ENCODE data around the gene TET3. TPM values are rescaled to one million over a fixed set of nuclear protein-coding genes. Genes with fewer than 3 reads are reported as not detected.

The TET3 gene
- total and polyA plus RNA-seq, 2 of the 8 experiments (the other 6 are each of a cell fraction or from before 2014, with no cell fraction given), result 4.5 to 21.1 TPM

DNA sequence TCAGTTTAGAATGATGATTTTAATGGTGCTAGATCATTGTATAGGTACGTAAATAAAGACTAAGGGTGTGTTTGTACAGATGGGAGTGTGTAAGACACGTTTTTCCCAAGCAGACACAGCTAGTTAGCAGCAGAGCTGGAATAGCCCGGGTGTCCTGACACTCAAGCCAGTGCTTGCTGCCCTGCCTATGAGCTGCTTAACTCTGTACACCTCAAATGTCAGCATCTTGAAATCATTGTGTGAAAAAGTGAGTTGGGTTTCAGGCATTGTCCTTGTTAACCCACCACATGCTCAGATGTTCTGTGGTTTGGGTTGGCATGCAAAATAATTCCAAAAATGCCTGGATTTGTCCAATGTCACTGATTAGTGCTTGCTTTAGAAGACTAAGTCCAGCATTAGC lies 13.0 kb upstream of the TET3 start:
- H3K4me3 ChIP-seq (ENCODE audit: extremely low read depth in 1 of 4, insufficient read depth in 2 of 4, low read depth in 3 of 4, low read length in 4 of 4), result no peak overlapping the region
- no peaks in the 10 kb centered on the region for H3K79me2 ChIP-seq (ENCODE audit: control insufficient read depth in 1 of 2, insufficient read depth in 2 of 2, low read length in 2 of 2)
- H2BK15ac ChIP-seq (ENCODE audit: low read length), result no peak overlapping the region
- POLR2A ChIA-PET (ENCODE audit: partially characterized antibody), result interaction anchor here (1.2 to 1.4 kb wide), 2 partner anchors 16 to 59 kb away, joined by 3 to 4 read pairs; no protein-coding TSS in a partner anchor
- no peak overlapping the region for H4K91ac ChIP-seq (replicated peaks; ENCODE audit: insufficient read length, low read length)
- H3K9me3 ChIP-seq (ENCODE audit: insufficient read depth in 2 of 2, low read depth in 1 of 2, low read length in 1 of 2), result no peaks in the 10 kb centered on the region
- H2BK120ac ChIP-seq (replicated peaks; ENCODE audit: low read depth, low read length), result no peak overlapping the region
- H2BK20ac ChIP-seq (ENCODE audit: low read length), result no peak overlapping the region
- H3K36me3 ChIP-seq (ENCODE audit: control insufficient read depth in 2 of 4, insufficient read depth in 4 of 4, low read length in 3 of 4), result no peaks in the 10 kb centered on the region
- H3K27ac ChIP-seq (ENCODE audit: low read depth, low read length), result no peak overlapping the region
- H3K18ac ChIP-seq (ENCODE audit: extremely low read depth, low read length), result no peak overlapping the region
- no peaks in the 10 kb centered on the region; a peak in 1 of 7 replicates for H3K27me3 ChIP-seq (replicated peaks in 1 of 4; ENCODE audit: control insufficient read depth in 3 of 4, extremely low read depth in 1 of 4, insufficient read depth in 3 of 4, low read length in 3 of 4)
- DNase-seq (ENCODE audit: low read depth in 1 of 2, low spot score in 2 of 2) (no peak), FAIRE-seq (no peak)
- CTCF ChIA-PET (ENCODE audit: partially characterized antibody), result interaction anchor here (1.6 to 1.7 kb wide), 2 partner anchors 9 to 23 kb away, joined by 4 read pairs; no protein-coding TSS in a partner anchor
- H4K20me1 ChIP-seq (replicated peaks in 1 of 2; ENCODE audit: control insufficient read depth in 1 of 2, insufficient read depth in 2 of 2, low read length in 2 of 2), result peaks cover 0 to 3% of the 10 kb centered on the region in 2 experiments
- no peak overlapping the region for H4K8ac ChIP-seq (ENCODE audit: extremely low read depth, insufficient read depth, low read length)
- H2AK5ac ChIP-seq (ENCODE audit: low read depth, low read length), result no peak overlapping the region
- no peak overlapping the region for H3K56ac ChIP-seq (replicated peaks; ENCODE audit: insufficient read length, low read depth, low read length)
- no peak overlapping the region for H3K14ac ChIP-seq (ENCODE audit: insufficient read length)
- no peak overlapping the region for H2BK12ac ChIP-seq (ENCODE audit: low read depth, low read length)
- H4K5ac ChIP-seq (ENCODE audit: insufficient read length, low read depth, low read length), result no peak overlapping the region
- no peak overlapping the region for H2BK5ac ChIP-seq (ENCODE audit: low read depth, low read length)
- no peaks in the 10 kb centered on the region for H3K79me1 ChIP-seq (ENCODE audit: low read depth, low read length)
- no peak overlapping the region for H3K4me2 ChIP-seq (ENCODE audit: insufficient read depth in 1 of 2, low read depth in 2 of 2, low read length in 2 of 2)
- no peak overlapping the region for H3K4ac ChIP-seq (replicated peaks; ENCODE audit: insufficient read length, low read depth, low read length)
- H3K23ac ChIP-seq (ENCODE audit: insufficient read length), result no peak overlapping the region
- H3K23me2 ChIP-seq (ENCODE audit: low read depth, low read length), result no peaks in the 10 kb centered on the region
- H2AFZ ChIP-seq (ENCODE audit: low read length), result no peak overlapping the region
- H3K4me1 ChIP-seq (replicated peaks in 1 of 4; ENCODE audit: control insufficient read depth in 3 of 4, insufficient read depth in 4 of 4, low read length in 3 of 4), result peaks cover 0 to 2% (median under 1%) of the 10 kb centered on the region in 4 experiments; a peak in 1 of 7 replicates
- H3K9ac ChIP-seq (replicated peaks in 1 of 4; ENCODE audit: extremely low read depth in 1 of 4, low read depth in 3 of 4, low read length in 3 of 4), result no peak overlapping the region
- WGBS, 2 experiments (ENCODE audit: extremely low coverage in 1 of 2, insufficient coverage in 1 of 2, insufficient read length in 1 of 2, insufficient replicate concordance in 2 of 2, low coverage in 1 of 2, low lambda C conversion rate in 2 of 2, missing lambda C conversion rate in 1 of 2), result 64% methylated on average over 3 of the region's 3 CpGs; no CpG with 5 or more reads in 1 of the 2 experiments
- no peak for TF ChIP-seq SIN3A (conservative IDR thresholded peaks at IDR 0.05 in 1 of 2, IDR thresholded peaks at IDR 0.05 in 1 of 2; ENCODE audit: low read depth in 1 of 2, low read length in 2 of 2)
- TF ChIP-seq, protein P1, sequence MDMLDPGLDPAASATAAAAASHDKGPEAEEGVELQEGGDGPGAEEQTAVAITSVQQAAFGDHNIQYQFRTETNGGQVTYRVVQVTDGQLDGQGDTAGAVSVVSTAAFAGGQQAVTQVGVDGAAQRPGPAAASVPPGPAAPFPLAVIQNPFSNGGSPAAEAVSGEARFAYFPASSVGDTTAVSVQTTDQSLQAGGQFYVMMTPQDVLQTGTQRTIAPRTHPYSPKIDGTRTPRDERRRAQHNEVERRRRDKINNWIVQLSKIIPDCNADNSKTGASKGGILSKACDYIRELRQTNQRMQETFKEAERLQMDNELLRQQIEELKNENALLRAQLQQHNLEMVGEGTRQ (IDR thresholded peaks at IDR 0.05; ENCODE audit: low read length), result no peak
- no peak for TF ChIP-seq RAD21 (IDR thresholded peaks at IDR 0.05 in 1 of 2, conservative IDR thresholded peaks at IDR 0.05 in 1 of 2; ENCODE audit: low read depth in 2 of 2, low read length in 2 of 2)
- TF ChIP-seq CBX8 (IDR thresholded peaks at IDR 0.05; ENCODE audit: borderline replicate concordance, low read depth, low read length), result no peak
- no peak for TF ChIP-seq BRCA1 (IDR thresholded peaks at IDR 0.05; ENCODE audit: low read depth, low read length)
- no peak for TF ChIP-seq EGR1 (IDR thresholded peaks at IDR 0.05; ENCODE audit: borderline replicate concordance, low read depth, low read length)
- TF ChIP-seq, protein P2, sequence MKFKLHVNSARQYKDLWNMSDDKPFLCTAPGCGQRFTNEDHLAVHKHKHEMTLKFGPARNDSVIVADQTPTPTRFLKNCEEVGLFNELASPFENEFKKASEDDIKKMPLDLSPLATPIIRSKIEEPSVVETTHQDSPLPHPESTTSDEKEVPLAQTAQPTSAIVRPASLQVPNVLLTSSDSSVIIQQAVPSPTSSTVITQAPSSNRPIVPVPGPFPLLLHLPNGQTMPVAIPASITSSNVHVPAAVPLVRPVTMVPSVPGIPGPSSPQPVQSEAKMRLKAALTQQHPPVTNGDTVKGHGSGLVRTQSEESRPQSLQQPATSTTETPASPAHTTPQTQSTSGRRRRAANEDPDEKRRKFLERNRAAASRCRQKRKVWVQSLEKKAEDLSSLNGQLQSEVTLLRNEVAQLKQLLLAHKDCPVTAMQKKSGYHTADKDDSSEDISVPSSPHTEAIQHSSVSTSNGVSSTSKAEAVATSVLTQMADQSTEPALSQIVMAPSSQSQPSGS (IDR thresholded peaks at IDR 0.05; ENCODE audit: low read length), result no peak
- no peak for TF ChIP-seq TEAD4 (IDR thresholded peaks at IDR 0.05; ENCODE audit: low read depth, low read length)
- TF ChIP-seq TAF7 (optimal IDR thresholded peaks at IDR 0.05; ENCODE audit: borderline replicate concordance, low read depth, low read length), result no peak
- TF ChIP-seq POLR2A (IDR thresholded peaks at IDR 0.05; ENCODE audit: control extremely low read depth in 1 of 2, low read depth in 2 of 2, low read length in 2 of 2), result no peak
- no peak for TF ChIP-seq POU5F1 (IDR thresholded peaks at IDR 0.05; ENCODE audit: low read depth, low read length)

Data from H1 (cell line).